Panc1 (cell line): ENCODE measurements around the gene ZNF471. TPM values are rescaled to one million over a fixed set of nuclear protein-coding genes. Genes with fewer than 3 reads are reported as not detected.

Experiments
- ATAC-seq: fragments of 200-7000 bp; cut with Tn5 transposase; 2 replicates; pipeline ENCODE4 v1.9.1; 2020; ENCODE audit warnings: mild to moderate bottlenecking, moderate library complexity
- BruUV-seq: library from RNA; stranded (reverse); fragments of 400-500 nt; replicated peaks from 2 replicates; lab custom pipeline; 2021; lab: Mats Ljungman, UMichigan
- CTCF ChIA-PET: fragments of 300-600 bp; sonication (Branson Sonifier 250); formaldehyde crosslinking; loops from one replicate; lab custom pipeline; 2022; ENCODE audit warnings: antibody characterized with exemption; lab: Charles Lee
- POLR2A ChIA-PET: fragments of 300-600 bp; sonication (Branson Sonifier 250); formaldehyde crosslinking; loops from one replicate; lab custom pipeline; 2022; ENCODE audit warnings: antibody characterized with exemption; lab: Charles Lee
- DNase-seq: peaks from one replicate; pipeline ENCODE4 v3.0.0-alpha.2; 2010; ENCODE audit warnings: low read depth, low spot score
- H3K27ac ChIP-seq: 2 replicates; pipeline ENCODE4 v1.5.1; 2011; ENCODE audit warnings: mild to moderate bottlenecking, low read length, inconsistent platforms
- H3K27me3 ChIP-seq: fragments of 200-500 bp; sonication (Bioruptor generic); 2 replicates; pipeline ENCODE4 v1.6.0; 2014; ENCODE audit warnings: low read length, inconsistent platforms; ENCODE audit not compliant: control insufficient read depth, insufficient read depth
- H3K36me3 ChIP-seq: fragments of 200-500 bp; sonication (Bioruptor generic); 2 replicates; pipeline ENCODE4 v1.5.1; 2014; ENCODE audit warnings: inconsistent platforms, mild to moderate bottlenecking, low read length, moderate library complexity; ENCODE audit not compliant: control insufficient read depth, insufficient read depth
- H3K4me1 ChIP-seq: 2 replicates; pipeline ENCODE4 v1.5.1; 2011; ENCODE audit warnings: inconsistent platforms, mild to moderate bottlenecking, low read length, moderate library complexity; ENCODE audit not compliant: control insufficient read depth, insufficient read depth
- H3K4me3 ChIP-seq, 2 experiments: 2 replicates each; pipeline ENCODE4 v1.5.1; 2011 to 2012; ENCODE audit warnings: low read depth in 2 of 2, low read length in 2 of 2, mild to moderate bottlenecking in 2 of 2, inconsistent platforms in 1 of 2, moderate library complexity in 1 of 2
- H3K9me3 ChIP-seq: fragments of 200-500 bp; sonication (Bioruptor generic); 2 replicates; pipeline ENCODE4 v1.5.1; 2014; ENCODE audit warnings: low read depth, mild to moderate bottlenecking, inconsistent platforms, low read length, moderate library complexity; ENCODE audit not compliant: control insufficient read depth, insufficient read depth
- POLR2AphosphoS5 ChIP-seq: IDR thresholded peaks from 2 replicates; pipeline ENCODE4 v1.6.1; 2012; ENCODE audit warnings: mild to moderate bottlenecking, low read depth, low read length, moderate library complexity
- SIN3A ChIP-seq: IDR thresholded peaks from 2 replicates; pipeline ENCODE4 v1.6.1; 2012; ENCODE audit warnings: low read depth, mild to moderate bottlenecking, low read length, moderate library complexity, borderline replicate concordance; ENCODE audit not compliant: insufficient read depth
- TCF7L2 ChIP-seq: IDR thresholded peaks from 2 replicates; pipeline ENCODE4 v1.6.1; 2011; ENCODE audit warnings: mild to moderate bottlenecking, low read depth, low read length, inconsistent platforms
- in situ Hi-C: cut with HindIII; loops from 2 replicates; pipeline ENCODE4 v1.10.0; 2016; ENCODE audit warnings: low sequenced_read_pairs, low pct_unique_long_range_greater_than_20kb
- intact Hi-C: fragments of 100-400 bp; cut with micrococcal nuclease; formaldehyde crosslinking; loops from one replicate; pipeline ENCODE4 v1.10.0; 2022; ENCODE audit not compliant: unreplicated experiment
- total RNA-seq: library from RNA; stranded (reverse); gene quantifications from one replicate; pipeline ENCODE4 v1.2.1, GENCODE V29; 2021; ENCODE audit not compliant: unreplicated experiment
- TF ChIP-seq, protein P1 (sequence below): fragments of 450-650 bp; IDR thresholded peaks from 2 replicates; pipeline ENCODE4 v1.5.1; 2017; ENCODE audit warnings: mild to moderate bottlenecking
- TF ChIP-seq, protein P2 (sequence below), 2 experiments: IDR thresholded peaks; 2 replicates each; pipeline ENCODE4 v1.6.1; 2011 to 2012; ENCODE audit warnings: low read depth in 2 of 2, control low read depth in 1 of 2, low read length in 1 of 2, mild to moderate bottlenecking in 1 of 2, moderate library complexity in 1 of 2; ENCODE audit not compliant: insufficient read depth in 1 of 2

The ZNF471 gene
- total RNA-seq, 1 experiment from 2014 or later: not detected

DNA sequence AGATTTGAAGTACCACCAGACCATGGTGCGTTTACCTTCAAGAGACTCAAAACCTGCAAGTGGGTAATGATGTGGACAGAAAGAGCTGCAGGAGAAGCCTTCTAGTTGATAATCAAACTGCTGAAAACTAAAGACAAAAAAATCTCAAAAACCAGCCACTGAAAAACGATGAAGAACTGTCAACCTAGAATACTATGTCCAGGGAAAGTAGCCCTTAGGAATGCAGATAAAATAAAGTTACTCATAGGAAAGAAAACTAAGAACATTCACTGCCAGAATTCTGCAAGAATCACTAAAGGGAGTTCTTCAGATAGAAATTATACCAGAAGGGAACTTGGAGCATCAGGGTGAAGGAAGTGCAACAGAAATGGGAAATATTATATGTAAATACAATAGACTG lies 64.9 kb downstream of the ZNF471 start:
- POLR2A ChIA-PET: no interaction called here

DNA sequence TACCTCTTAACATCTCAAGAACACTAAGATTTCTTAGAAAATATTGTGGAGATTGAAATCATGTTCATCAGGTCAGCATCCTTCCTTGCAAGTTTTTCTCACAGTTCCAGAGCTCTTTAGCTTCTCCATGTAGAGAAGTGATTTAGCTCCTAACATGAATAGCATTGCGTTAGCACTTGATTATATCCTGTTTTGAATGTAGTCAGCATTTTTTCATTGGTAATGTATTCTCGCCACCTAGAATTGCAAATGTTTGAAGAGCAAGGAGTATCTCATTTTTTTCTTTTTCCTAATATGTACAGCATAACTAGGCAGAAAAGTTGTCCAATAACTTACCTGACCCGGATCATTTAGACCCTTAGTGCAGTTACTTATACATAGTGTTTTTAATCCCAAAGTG lies 66.3 kb downstream of the ZNF471 start:
- no peak for ATAC-seq
- POLR2A ChIA-PET: no interaction called here
- H3K27me3 ChIP-seq: no peaks in the 10 kb centered on the region
- H3K4me1 ChIP-seq: no peaks in the 10 kb centered on the region
- TF ChIP-seq SIN3A (no peak), POLR2AphosphoS5 (no peak), TCF7L2 (no peak)
- TF ChIP-seq, protein P1, sequence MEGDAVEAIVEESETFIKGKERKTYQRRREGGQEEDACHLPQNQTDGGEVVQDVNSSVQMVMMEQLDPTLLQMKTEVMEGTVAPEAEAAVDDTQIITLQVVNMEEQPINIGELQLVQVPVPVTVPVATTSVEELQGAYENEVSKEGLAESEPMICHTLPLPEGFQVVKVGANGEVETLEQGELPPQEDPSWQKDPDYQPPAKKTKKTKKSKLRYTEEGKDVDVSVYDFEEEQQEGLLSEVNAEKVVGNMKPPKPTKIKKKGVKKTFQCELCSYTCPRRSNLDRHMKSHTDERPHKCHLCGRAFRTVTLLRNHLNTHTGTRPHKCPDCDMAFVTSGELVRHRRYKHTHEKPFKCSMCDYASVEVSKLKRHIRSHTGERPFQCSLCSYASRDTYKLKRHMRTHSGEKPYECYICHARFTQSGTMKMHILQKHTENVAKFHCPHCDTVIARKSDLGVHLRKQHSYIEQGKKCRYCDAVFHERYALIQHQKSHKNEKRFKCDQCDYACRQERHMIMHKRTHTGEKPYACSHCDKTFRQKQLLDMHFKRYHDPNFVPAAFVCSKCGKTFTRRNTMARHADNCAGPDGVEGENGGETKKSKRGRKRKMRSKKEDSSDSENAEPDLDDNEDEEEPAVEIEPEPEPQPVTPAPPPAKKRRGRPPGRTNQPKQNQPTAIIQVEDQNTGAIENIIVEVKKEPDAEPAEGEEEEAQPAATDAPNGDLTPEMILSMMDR: no peak
- TF ChIP-seq, protein P2, sequence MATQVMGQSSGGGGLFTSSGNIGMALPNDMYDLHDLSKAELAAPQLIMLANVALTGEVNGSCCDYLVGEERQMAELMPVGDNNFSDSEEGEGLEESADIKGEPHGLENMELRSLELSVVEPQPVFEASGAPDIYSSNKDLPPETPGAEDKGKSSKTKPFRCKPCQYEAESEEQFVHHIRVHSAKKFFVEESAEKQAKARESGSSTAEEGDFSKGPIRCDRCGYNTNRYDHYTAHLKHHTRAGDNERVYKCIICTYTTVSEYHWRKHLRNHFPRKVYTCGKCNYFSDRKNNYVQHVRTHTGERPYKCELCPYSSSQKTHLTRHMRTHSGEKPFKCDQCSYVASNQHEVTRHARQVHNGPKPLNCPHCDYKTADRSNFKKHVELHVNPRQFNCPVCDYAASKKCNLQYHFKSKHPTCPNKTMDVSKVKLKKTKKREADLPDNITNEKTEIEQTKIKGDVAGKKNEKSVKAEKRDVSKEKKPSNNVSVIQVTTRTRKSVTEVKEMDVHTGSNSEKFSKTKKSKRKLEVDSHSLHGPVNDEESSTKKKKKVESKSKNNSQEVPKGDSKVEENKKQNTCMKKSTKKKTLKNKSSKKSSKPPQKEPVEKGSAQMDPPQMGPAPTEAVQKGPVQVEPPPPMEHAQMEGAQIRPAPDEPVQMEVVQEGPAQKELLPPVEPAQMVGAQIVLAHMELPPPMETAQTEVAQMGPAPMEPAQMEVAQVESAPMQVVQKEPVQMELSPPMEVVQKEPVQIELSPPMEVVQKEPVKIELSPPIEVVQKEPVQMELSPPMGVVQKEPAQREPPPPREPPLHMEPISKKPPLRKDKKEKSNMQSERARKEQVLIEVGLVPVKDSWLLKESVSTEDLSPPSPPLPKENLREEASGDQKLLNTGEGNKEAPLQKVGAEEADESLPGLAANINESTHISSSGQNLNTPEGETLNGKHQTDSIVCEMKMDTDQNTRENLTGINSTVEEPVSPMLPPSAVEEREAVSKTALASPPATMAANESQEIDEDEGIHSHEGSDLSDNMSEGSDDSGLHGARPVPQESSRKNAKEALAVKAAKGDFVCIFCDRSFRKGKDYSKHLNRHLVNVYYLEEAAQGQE (IDR thresholded peaks at IDR 0.05; ENCODE audit: insufficient read depth in 1 of 2, low read depth in 2 of 2, low read length in 1 of 2): no peak
- no peak overlapping the region for H3K27ac ChIP-seq
- no TSS peak for BruUV-seq
- CTCF ChIA-PET: no interaction called here
- H3K9me3 ChIP-seq: peaks cover 62% of the 10 kb centered on the region
- no peaks in the 10 kb centered on the region for H3K36me3 ChIP-seq
- in situ Hi-C loops: no loop called here
- intact Hi-C loops: no loop called here
- no peak for DNase-seq
- H3K4me3 ChIP-seq: no peak overlapping the region

More for the DNA sequence above, 64.9 kb downstream of the ZNF471 start:
- H3K36me3 ChIP-seq: no peaks in the 10 kb centered on the region
- CTCF ChIA-PET: no interaction called here
- no peak for DNase-seq
- ATAC-seq: no peak
- no TSS peak for BruUV-seq
- intact Hi-C loops (no loop called here), in situ Hi-C loops (no loop called here)
- H3K4me1 ChIP-seq: no peaks in the 10 kb centered on the region
- no peaks in the 10 kb centered on the region for H3K27me3 ChIP-seq
- TF ChIP-seq, protein P2 (IDR thresholded peaks at IDR 0.05; ENCODE audit: insufficient read depth in 1 of 2, low read depth in 2 of 2, low read length in 1 of 2): no peak
- TF ChIP-seq TCF7L2 (no peak), SIN3A (no peak), POLR2AphosphoS5 (no peak)
- TF ChIP-seq, protein P1: no peak
- H3K4me3 ChIP-seq: no peak overlapping the region
- no peak overlapping the region for H3K27ac ChIP-seq
- peaks cover 61% of the 10 kb centered on the region for H3K9me3 ChIP-seq
